ENCODE results near the gene OR10D3.
"Not testable (repeated sequence)": the region's sequence is repeated elsewhere in the genome, so short reads cannot be mapped to it uniquely, and the experiment has no call there.

The OR10D3 gene

GRCh38 chr11:124195189-124195734 is 12.1 kb downstream of the OR10D3 start:
- peak; percentile 66 for DNase-seq

GRCh38 chr11:124197999-124198398 is 14.9 kb downstream of the OR10D3 start:
- DNase-seq, result no peak

- no peak for DNase-seq
These were observed 15.8 kb downstream of the OR10D3 start for GRCh38 chr11:124198897-124199296.

GRCh38 chr11:124199702-124200101 is 16.6 kb downstream of the OR10D3 start:
- no peak for DNase-seq

GRCh38 chr11:124200671-124201070 is 17.5 kb downstream of the OR10D3 start:
- DNase-seq, result no peak

GRCh38 chr11:124202951-124203350 is 19.8 kb downstream of the OR10D3 start:
- DNase-seq, result no peak

GRCh38 chr11:124204008-124204407 is 20.9 kb downstream of the OR10D3 start:
- no peak for DNase-seq

GRCh38 chr11:124207102-124207792 is 24.1 kb downstream of the OR10D3 start:
- no peak for DNase-seq

- DNase-seq, result no peak
These were observed 26.7 kb downstream of the OR10D3 start for GRCh38 chr11:124209824-124210357.

- no peak for DNase-seq
These were observed 27.3 kb downstream of the OR10D3 start for GRCh38 chr11:124210421-124210820.

- no peak for DNase-seq
These were observed 28.2 kb downstream of the OR10D3 start for GRCh38 chr11:124211321-124211720.

GRCh38 chr11:124214027-124214426 is 30.9 kb downstream of the OR10D3 start:
- no peak for DNase-seq

- no peak for DNase-seq
These were observed 36.0 kb downstream of the OR10D3 start for GRCh38 chr11:124219126-124219525.

GRCh38 chr11:124222407-124222806 is 39.3 kb downstream of the OR10D3 start:
- no peak for DNase-seq

- not testable (repeated sequence) for DNase-seq
These were observed 41.7 kb downstream of the OR10D3 start for GRCh38 chr11:124224618-124225423.

GRCh38 chr11:124225471-124225870 is 42.3 kb downstream of the OR10D3 start:
- no peak for DNase-seq

GRCh38 chr11:124233376-124233775 is 50.2 kb downstream of the OR10D3 start:
- DNase-seq, result no peak

Data from kidney glomerular epithelial cell (primary cell).